CD4-positive, alpha-beta T cell treated with Interleukin-6 for 4 hours (primary cell): Measurements from ENCODE around the gene ARHGEF7.

Source experiments
- DNase-seq: peaks from one replicate; pipeline ENCODE4 v3.0.0-alpha.2; 2020; ENCODE audit warnings: mixed read lengths

ARHGEF7 gene

GRCh38 chr13:111258637-111259036, 143.5 kb downstream of the ARHGEF7 start:
- no peak for DNase-seq

GRCh38 chr13:111259058-111259457, 143.9 kb downstream of the ARHGEF7 start:
- DNase-seq = no peak

- DNase-seq = no peak
These were observed 146.2 kb downstream of the ARHGEF7 start for GRCh38 chr13:111261326-111261725.

- no peak for DNase-seq
These were observed 147.2 kb downstream of the ARHGEF7 start for GRCh38 chr13:111262281-111262680.

GRCh38 chr13:111262715-111263114, 147.6 kb downstream of the ARHGEF7 start:
- no peak for DNase-seq

GRCh38 chr13:111263566-111263965, 148.5 kb downstream of the ARHGEF7 start:
- no peak for DNase-seq

GRCh38 chr13:111265006-111265700, 150.0 kb downstream of the ARHGEF7 start:
- DNase-seq = no peak

GRCh38 chr13:111265701-111266035, 150.6 kb downstream of the ARHGEF7 start:
- no peak for DNase-seq

GRCh38 chr13:111267205-111267604, 152.1 kb downstream of the ARHGEF7 start:
- DNase-seq = no peak

GRCh38 chr13:111267784-111268183, 152.7 kb downstream of the ARHGEF7 start:
- DNase-seq = no peak

- no peak for DNase-seq
These were observed 154.4 kb downstream of the ARHGEF7 start for GRCh38 chr13:111269508-111269907.

- DNase-seq = no peak
These were observed 155.0 kb downstream of the ARHGEF7 start for GRCh38 chr13:111270126-111270525.

- no peak for DNase-seq
These were observed 155.9 kb downstream of the ARHGEF7 start for GRCh38 chr13:111270765-111271698.

- no peak for DNase-seq
These were observed 157.0 kb downstream of the ARHGEF7 start for GRCh38 chr13:111272117-111272516.

- DNase-seq = no peak
These were observed 160.3 kb downstream of the ARHGEF7 start for GRCh38 chr13:111275382-111275781.

GRCh38 chr13:111275995-111276618, 161.0 kb downstream of the ARHGEF7 start:
- DNase-seq = no peak

GRCh38 chr13:111278258-111278657, 163.1 kb downstream of the ARHGEF7 start:
- no peak for DNase-seq

- DNase-seq = no peak
These were observed 163.9 kb downstream of the ARHGEF7 start for GRCh38 chr13:111278743-111279652.

GRCh38 chr13:111280226-111280625, 165.1 kb downstream of the ARHGEF7 start:
- no peak for DNase-seq

GRCh38 chr13:111280681-111281585, 165.8 kb downstream of the ARHGEF7 start:
- no peak for DNase-seq

GRCh38 chr13:111281751-111282311, 166.7 kb downstream of the ARHGEF7 start:
- DNase-seq = no peak
